ENCODE measurements around the gene VSIG10L.

Gene VSIG10L

DNA sequence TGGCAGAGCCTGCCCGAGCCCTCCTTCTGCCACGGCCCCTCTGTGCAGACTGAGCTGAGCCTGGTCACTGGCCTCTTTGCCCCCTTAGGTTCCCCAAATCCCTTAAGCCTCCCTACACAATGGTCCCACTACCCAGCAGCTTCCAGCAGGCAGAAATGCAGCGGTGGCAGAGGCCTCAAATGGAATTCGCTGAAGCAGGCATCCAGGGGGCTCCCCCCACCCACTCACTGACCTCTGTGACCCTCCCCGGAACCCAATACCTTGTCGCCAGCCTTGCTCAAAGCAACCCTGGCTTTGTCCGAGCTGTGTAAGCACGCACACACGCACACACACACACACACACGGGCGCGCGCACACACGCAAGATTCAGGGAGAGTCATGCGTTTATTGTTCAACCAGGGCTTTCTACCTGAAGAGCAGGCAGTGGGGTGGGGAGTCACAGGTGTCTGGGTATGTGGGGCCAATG, 46.0 kb upstream of the VSIG10L start, which contains the start of gene LIM2:
Gene LIM2, minus strand, starts transcription at position 51 of the 466 bp plus-strand sequence. CDS start 531 bp downstream, outside the sequence.
- no peaks in the 10 kb centered on the region for H3K27me3 ChIP-seq (ENCODE audit: insufficient read depth, low read length, poor library complexity)
- no peak within 1 kb of the TSS for H3K9ac ChIP-seq (ENCODE audit: low read depth, low read length)
- ATAC-seq (ENCODE audit: insufficient read depth, low read depth) (no peak), DNase-seq (no peak)
- H3K9me3 ChIP-seq (ENCODE audit: insufficient read depth, low read length, severe bottlenecking): no peaks in the 10 kb centered on the region
- no peak within 1 kb of the TSS for H3K27ac ChIP-seq (ENCODE audit: low read length)
- no peak within 1 kb of the TSS for H3K4me2 ChIP-seq (ENCODE audit: insufficient read depth, low read length)
- H2AFZ ChIP-seq (ENCODE audit: low read depth, low read length): no peak within 1 kb of the TSS
- H4K20me1 ChIP-seq (ENCODE audit: insufficient read depth, low read length): no peaks in the 10 kb centered on the region
- TF ChIP-seq EZH2 (IDR thresholded peaks at IDR 0.05; ENCODE audit: borderline replicate concordance, low read depth, low read length, severe bottlenecking): no peak
- TF ChIP-seq, protein P1, sequence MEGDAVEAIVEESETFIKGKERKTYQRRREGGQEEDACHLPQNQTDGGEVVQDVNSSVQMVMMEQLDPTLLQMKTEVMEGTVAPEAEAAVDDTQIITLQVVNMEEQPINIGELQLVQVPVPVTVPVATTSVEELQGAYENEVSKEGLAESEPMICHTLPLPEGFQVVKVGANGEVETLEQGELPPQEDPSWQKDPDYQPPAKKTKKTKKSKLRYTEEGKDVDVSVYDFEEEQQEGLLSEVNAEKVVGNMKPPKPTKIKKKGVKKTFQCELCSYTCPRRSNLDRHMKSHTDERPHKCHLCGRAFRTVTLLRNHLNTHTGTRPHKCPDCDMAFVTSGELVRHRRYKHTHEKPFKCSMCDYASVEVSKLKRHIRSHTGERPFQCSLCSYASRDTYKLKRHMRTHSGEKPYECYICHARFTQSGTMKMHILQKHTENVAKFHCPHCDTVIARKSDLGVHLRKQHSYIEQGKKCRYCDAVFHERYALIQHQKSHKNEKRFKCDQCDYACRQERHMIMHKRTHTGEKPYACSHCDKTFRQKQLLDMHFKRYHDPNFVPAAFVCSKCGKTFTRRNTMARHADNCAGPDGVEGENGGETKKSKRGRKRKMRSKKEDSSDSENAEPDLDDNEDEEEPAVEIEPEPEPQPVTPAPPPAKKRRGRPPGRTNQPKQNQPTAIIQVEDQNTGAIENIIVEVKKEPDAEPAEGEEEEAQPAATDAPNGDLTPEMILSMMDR (IDR thresholded peaks at IDR 0.05; ENCODE audit: borderline replicate concordance, extremely low read depth, low read length, poor library complexity, severe bottlenecking): no peak
- H3K79me2 ChIP-seq (ENCODE audit: insufficient read depth, low read length): no peaks in the 10 kb centered on the region
- H3K4me1 ChIP-seq (ENCODE audit: insufficient read depth, low read length): no peaks in the 10 kb centered on the region
- no peaks in the 10 kb centered on the region for H3K36me3 ChIP-seq (ENCODE audit: insufficient read depth, low read length)
- H3K4me3 ChIP-seq (ENCODE audit: low read depth in 1 of 2, low read length in 2 of 2): no peak within 1 kb of the TSS

GRCh38 chr19:51386882-51387520, 45.1 kb upstream of the VSIG10L start:
- no peak overlapping the region for H3K9ac ChIP-seq (ENCODE audit: low read depth, low read length)

DNA sequence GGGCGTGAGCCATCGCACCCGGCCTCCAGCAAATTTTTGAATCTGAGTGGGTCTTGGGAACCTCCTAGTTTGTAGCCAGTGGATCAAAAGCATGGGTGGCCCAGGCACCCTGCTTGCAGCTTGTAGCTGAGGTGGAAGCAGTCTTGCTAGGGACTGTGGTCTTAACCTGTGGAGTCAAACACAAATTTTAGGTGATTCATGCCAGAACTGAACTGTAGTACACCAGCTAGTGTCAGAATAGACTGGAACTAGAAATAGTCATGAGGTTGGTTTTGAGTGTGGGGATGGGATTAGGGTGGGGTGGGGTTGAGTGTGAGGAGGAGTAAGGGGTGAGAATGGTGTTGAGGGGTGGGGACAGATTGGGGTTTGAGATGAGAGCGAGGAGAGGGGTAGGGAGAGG, 40.1 kb upstream of the VSIG10L start:
- Histone ChIP-seq H3K4me1 (ENCODE audit: insufficient read depth, low read length) (no peaks in the 10 kb centered on the region), H3K27ac (ENCODE audit: low read length) (no peak overlapping the region), H3K4me3 (ENCODE audit: low read depth in 1 of 2, low read length in 2 of 2) (no peak overlapping the region), H3K4me2 (ENCODE audit: insufficient read depth, low read length) (no peak overlapping the region), H3K79me2 (ENCODE audit: insufficient read depth, low read length) (no peaks in the 10 kb centered on the region), H3K27me3 (ENCODE audit: insufficient read depth, low read length, poor library complexity) (no peaks in the 10 kb centered on the region), H3K9me3 (ENCODE audit: insufficient read depth, low read length, severe bottlenecking) (peaks cover 4% of the 10 kb centered on the region), H3K36me3 (ENCODE audit: insufficient read depth, low read length) (no peaks in the 10 kb centered on the region), H2AFZ (ENCODE audit: low read depth, low read length) (no peak overlapping the region), H3K9ac (ENCODE audit: low read depth, low read length) (no peak overlapping the region), H4K20me1 (ENCODE audit: insufficient read depth, low read length) (no peaks in the 10 kb centered on the region)
- TF ChIP-seq, protein P1 (IDR thresholded peaks at IDR 0.05; ENCODE audit: borderline replicate concordance, extremely low read depth, low read length, poor library complexity, severe bottlenecking): no peak
- TF ChIP-seq EZH2 (IDR thresholded peaks at IDR 0.05; ENCODE audit: borderline replicate concordance, low read depth, low read length, severe bottlenecking): no peak
- ATAC-seq (ENCODE audit: insufficient read depth, low read depth) (no peak), DNase-seq (no peak)

More at GRCh38 chr19:51386882-51387520, 45.1 kb upstream of the VSIG10L start:
- no peak for DNase-seq
- ATAC-seq (ENCODE audit: insufficient read depth, low read depth): no peak
- no peaks in the 10 kb centered on the region for H3K27me3 ChIP-seq (ENCODE audit: insufficient read depth, low read length, poor library complexity)
- no peak overlapping the region for H3K4me3 ChIP-seq (ENCODE audit: low read depth in 1 of 2, low read length in 2 of 2)
- no peaks in the 10 kb centered on the region for H3K9me3 ChIP-seq (ENCODE audit: insufficient read depth, low read length, severe bottlenecking)
- H2AFZ ChIP-seq (ENCODE audit: low read depth, low read length): no peak overlapping the region
- H4K20me1 ChIP-seq (ENCODE audit: insufficient read depth, low read length): no peaks in the 10 kb centered on the region
- H3K4me2 ChIP-seq (ENCODE audit: insufficient read depth, low read length): no peak overlapping the region
- H3K36me3 ChIP-seq (ENCODE audit: insufficient read depth, low read length): no peaks in the 10 kb centered on the region
- H3K27ac ChIP-seq (ENCODE audit: low read length): no peak overlapping the region
- H3K79me2 ChIP-seq (ENCODE audit: insufficient read depth, low read length): no peaks in the 10 kb centered on the region
- no peak for TF ChIP-seq EZH2 (IDR thresholded peaks at IDR 0.05; ENCODE audit: borderline replicate concordance, low read depth, low read length, severe bottlenecking)
- TF ChIP-seq, protein P1 (IDR thresholded peaks at IDR 0.05; ENCODE audit: borderline replicate concordance, extremely low read depth, low read length, poor library complexity, severe bottlenecking): no peak
- H3K4me1 ChIP-seq (ENCODE audit: insufficient read depth, low read length): no peaks in the 10 kb centered on the region

Data from DND-41 (cell line).